GM12878 (cell line): ENCODE results near the gene AADAC. TPM values are rescaled to one million over a fixed set of nuclear protein-coding genes. Genes with fewer than 3 reads are reported as not detected.

Experiments used
- ATAC-seq: fragments of 200-7000 bp; cut with Tn5 transposase; 3 replicates; pipeline ENCODE4 v1.9.1; 2020; ENCODE audit warnings: mild to moderate bottlenecking, moderate library complexity
- BruUV-seq: library from RNA; stranded (reverse); fragments of 400-500 nt; replicated peaks from 2 replicates; lab custom pipeline; 2021; lab: Mats Ljungman, UMichigan
- CTCF ChIA-PET: fragments of 300-600 bp; sonication (Branson Sonifier 250); formaldehyde crosslinking; extraction: SDS; loops from one replicate; lab custom pipeline; 2021; ENCODE audit warnings: inconsistent platforms; lab: Yijun Ruan, JAX
- POLR2A ChIA-PET: fragments of 350-600 bp; formaldehyde crosslinking; extraction: SDS; loops from one replicate; lab custom pipeline; 2021; ENCODE audit warnings: inconsistent platforms; lab: Charles Lee
- RAD21 ChIA-PET: fragments of 300-600 bp; sonication (Branson Sonifier 250); formaldehyde crosslinking; loops from one replicate; lab custom pipeline; 2023; ENCODE audit warnings: antibody characterized with exemption; ENCODE audit not compliant: unreplicated experiment; lab: Charles Lee
- SMC1A ChIA-PET: fragments of 300-600 bp; sonication (Branson Sonifier 250); formaldehyde crosslinking; loops from one replicate; lab custom pipeline; 2023; ENCODE audit not compliant: unreplicated experiment, uncharacterized antibody; lab: Charles Lee
- DNase-seq: peaks from one replicate; pipeline ENCODE4 v3.0.0-alpha.2; 2011; ENCODE audit warnings: low read depth, low spot score
- FAIRE-seq: peaks from 3 replicates; lab custom pipeline; 2011; peaks lifted over from hg19 to GRCh38; lab: Jason Lieb, UNC
- H2AFZ ChIP-seq: 2 replicates; pipeline ENCODE4 v1.6.0; 2011; ENCODE audit warnings: low read depth, low read length, control low read depth; ENCODE audit not compliant: control insufficient read depth
- H3K27ac ChIP-seq: 2 replicates; pipeline ENCODE4 v1.5.1; 2011; ENCODE audit warnings: control low read depth; ENCODE audit not compliant: control insufficient read depth, insufficient read depth
- H3K27me3 ChIP-seq, 2 experiments: replicated peaks in 1 of 2; 2 replicates each; pipeline versions ENCODE4 v1.6.0 to v1.6.1; 2011; ENCODE audit warnings: low read length in 1 of 2; ENCODE audit not compliant: control insufficient read depth in 2 of 2, insufficient read depth in 2 of 2
- H3K36me3 ChIP-seq, 2 experiments: 2 replicates each; pipeline ENCODE4 v1.5.1; 2011; ENCODE audit warnings: low read length in 1 of 2; ENCODE audit not compliant: control insufficient read depth in 2 of 2, insufficient read depth in 2 of 2
- H3K4me1 ChIP-seq: 2 replicates; pipeline ENCODE4 v1.6.1; 2011; ENCODE audit warnings: mild to moderate bottlenecking, low read length, moderate library complexity, mixed read lengths; ENCODE audit not compliant: control insufficient read depth, insufficient read depth
- H3K4me2 ChIP-seq: 2 replicates; pipeline ENCODE4 v1.6.0; 2011; ENCODE audit warnings: control low read depth; ENCODE audit not compliant: control insufficient read depth, insufficient read depth
- H3K4me3 ChIP-seq: fragments of 200-600 bp; sonication (generic); 2 replicates; pipeline ENCODE4 v1.5.1; 2016
- H3K79me2 ChIP-seq: 2 replicates; pipeline ENCODE4 v1.6.0; 2011; ENCODE audit warnings: low read length; ENCODE audit not compliant: control insufficient read depth, insufficient read depth
- H3K9ac ChIP-seq: 2 replicates; pipeline ENCODE4 v1.8.0; 2011; ENCODE audit warnings: low read length, control low read depth, mixed read lengths; ENCODE audit not compliant: control insufficient read depth, insufficient read depth
- H3K9me3 ChIP-seq: replicated peaks from 3 replicates; pipeline ENCODE4 v1.5.1; 2011; ENCODE audit warnings: mild to moderate bottlenecking, low read length; ENCODE audit not compliant: control insufficient read depth, insufficient read depth
- H4K20me1 ChIP-seq: 2 replicates; pipeline ENCODE4 v1.6.0; 2011; ENCODE audit not compliant: control insufficient read depth, insufficient read depth
- CEBPB ChIP-seq, 2 experiments: fragments of 150-350 bp in 1 of 2; IDR thresholded peaks; 2 replicates each; pipeline ENCODE4 v1.6.1; 2012 to 2014; ENCODE audit warnings: low read depth in 2 of 2, low read length in 2 of 2, borderline replicate concordance in 1 of 2, inconsistent platforms in 1 of 2
- E2F4 ChIP-seq: IDR thresholded peaks from 2 replicates; pipeline ENCODE4 v1.6.1; 2012; ENCODE audit warnings: low read depth, low read length, improper control_type of control experiment
- GABPA ChIP-seq: IDR thresholded peaks from 2 replicates; pipeline ENCODE4 v1.6.1; 2014; ENCODE audit warnings: antibody characterized with exemption, low read depth, mild to moderate bottlenecking, inconsistent platforms
- GATAD2B ChIP-seq: fragments of 450-650 bp; conservative IDR thresholded peaks from 2 replicates; pipeline ENCODE4 v1.6.1; 2017; ENCODE audit warnings: low read depth, mild to moderate bottlenecking, moderate library complexity
- MEF2A ChIP-seq: IDR thresholded peaks from 2 replicates; pipeline ENCODE4 v1.6.1; 2011; ENCODE audit warnings: low read depth, mild to moderate bottlenecking, low read length, moderate library complexity; ENCODE audit not compliant: insufficient read depth
- PAX5 ChIP-seq: IDR thresholded peaks from 2 replicates; pipeline ENCODE4 v1.6.1; 2011; ENCODE audit warnings: low read depth, low read length, borderline replicate concordance
- RB1 ChIP-seq: fragments of 450-650 bp; formaldehyde crosslinking; IDR thresholded peaks from 2 replicates; pipeline ENCODE4 v1.6.1; 2017; ENCODE audit warnings: mild to moderate bottlenecking, borderline replicate concordance
- SUZ12 ChIP-seq: fragments of 200-600 bp; sonication (generic); IDR thresholded peaks from one replicate; pipeline ENCODE4 v1.6.1; 2018; ENCODE audit warnings: antibody characterized with exemption, mild to moderate bottlenecking; ENCODE audit not compliant: unreplicated experiment
- USF2 ChIP-seq: IDR thresholded peaks from 2 replicates; pipeline ENCODE4 v1.6.1; 2011; ENCODE audit warnings: low read depth, low read length, improper control_type of control experiment, borderline replicate concordance
- ZBTB11 ChIP-seq: fragments of 450-650 bp; formaldehyde crosslinking; IDR thresholded peaks from 2 replicates; pipeline ENCODE4 v1.5.0; 2022; ENCODE audit warnings: mild to moderate bottlenecking, missing genetic modification characterization
- ZNF217 ChIP-seq: fragments of 450-650 bp; IDR thresholded peaks from 2 replicates; pipeline ENCODE4 v1.6.1; 2017; ENCODE audit warnings: antibody characterized with exemption, mild to moderate bottlenecking
- ZNF687 ChIP-seq: fragments of 450-650 bp; IDR thresholded peaks from 2 replicates; pipeline ENCODE4 v1.6.1; 2017; ENCODE audit warnings: mild to moderate bottlenecking, moderate library complexity
- ZZZ3 ChIP-seq: IDR thresholded peaks from 2 replicates; pipeline ENCODE4 v1.6.1; 2011; ENCODE audit warnings: low read depth; ENCODE audit not compliant: control insufficient read depth, insufficient read length
- WGBS: methylation state at CpG from one replicate; pipeline ENCODE4 v1.1.6; 2016; ENCODE audit warnings: low lambda C conversion rate; ENCODE audit not compliant: insufficient replicate concordance, insufficient coverage; ENCODE audit errors: missing lambda C conversion rate; 5-methylcytosine and 5-hydroxymethylcytosine counted together
- in situ Hi-C: fragments of 300-500 bp; cut with MboI; formaldehyde crosslinking; loops from 9 replicates; pipeline ENCODE4 v1.14.3; 2018; ENCODE audit warnings: mixed read lengths
- intact Hi-C: fragments of 100-400 bp; cut with micrococcal nuclease; formaldehyde crosslinking; loops from one replicate; pipeline ENCODE4 v1.14.2; 2022; ENCODE audit not compliant: unreplicated experiment
- polyA plus RNA-seq, 11 experiments: library from polyadenylated mRNA; depleted of rRNA in 4 of 11; unstranded in 6 of 11; stranded (reverse) in 5 of 11; fragments of >200 nt; fragmentation: Nextera tagmentation in 4 of 11; fragmentation: Illumina TruSeq in 1 of 11; extraction: Ambion mirVana in 4 of 11; extraction: Trizol in 1 of 11; gene quantifications; 1 replicate in 1 of 11; 2 replicates in 10 of 11; pipeline versions ENCODE4 v1.2.1 to v1.2.3, GENCODE V29; 2011 to 2016; ENCODE audit warnings: inconsistent platforms in 2 of 11, missing spikeins in 2 of 11, low read depth in 1 of 11
- total RNA-seq, 4 experiments: library from RNA; depleted of rRNA in 3 of 4; stranded (reverse); fragments of >200 nt in 3 of 4; fragmentation: Illumina TruSeq in 1 of 4; extraction: Trizol in 1 of 4; gene quantifications; 2 replicates each; pipeline versions ENCODE4 v1.2.1 to v1.2.3, GENCODE V29; 2013 to 2021
- TF ChIP-seq, protein P1 (sequence below): fragments of 150-350 bp; IDR thresholded peaks from 2 replicates; pipeline ENCODE4 v1.6.1; 2014; ENCODE audit warnings: mild to moderate bottlenecking, low read depth, low read length

Gene AADAC
- total and polyA plus RNA-seq, 10 of the 15 experiments (the other 5 are each of a cell fraction or from before 2014, with no cell fraction given), result 0.13 TPM; not detected in 9

DNA sequence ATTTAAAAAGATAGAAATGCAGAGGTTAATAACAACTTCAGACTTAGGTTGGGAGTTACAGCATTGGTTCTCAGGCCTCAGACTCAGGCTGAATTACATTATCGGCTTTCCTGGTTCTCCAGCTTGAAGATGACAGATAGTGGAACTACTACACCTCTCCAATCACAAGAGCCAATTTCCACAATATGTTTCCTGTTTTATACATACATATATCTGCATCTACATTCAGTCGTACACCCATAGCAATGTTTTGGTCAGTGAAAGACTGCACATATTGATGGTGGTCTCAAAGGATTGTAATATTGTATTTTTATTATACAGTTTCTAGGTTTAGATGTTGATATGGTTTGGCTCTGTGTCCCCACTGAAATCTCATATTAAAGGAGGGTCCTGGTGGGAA is 44.7 kb upstream of the AADAC start:
- H3K9ac ChIP-seq, result no peak overlapping the region
- WGBS, result 56% methylated on average over 2 of the region's 2 CpGs
- H3K79me2 ChIP-seq, result no peaks in the 10 kb centered on the region
- ChIA-PET SMC1A (no interaction called here), POLR2A (no interaction called here), RAD21 (no interaction called here), CTCF (no interaction called here)
- in situ Hi-C loops (no loop called here), intact Hi-C loops (no loop called here)
- FAIRE-seq (no peak), ATAC-seq (no peak), DNase-seq (no peak)
- no peaks in the 10 kb centered on the region for H3K27me3 ChIP-seq
- H4K20me1 ChIP-seq, result no peaks in the 10 kb centered on the region
- H2AFZ ChIP-seq, result no peak overlapping the region
- H3K36me3 ChIP-seq, result no peaks in the 10 kb centered on the region
- no peak overlapping the region for H3K27ac ChIP-seq
- no TSS peak for BruUV-seq
- H3K4me2 ChIP-seq, result no peak overlapping the region
- no peaks in the 10 kb centered on the region for H3K9me3 ChIP-seq
- H3K4me1 ChIP-seq, result no peaks in the 10 kb centered on the region
- no peak overlapping the region for H3K4me3 ChIP-seq
- TF ChIP-seq ZBTB11 (CRISPR knock-in tag), result no peak
- no peak for TF ChIP-seq GATAD2B
- no peak for TF ChIP-seq CEBPB (IDR thresholded peaks at IDR 0.05; ENCODE audit: borderline replicate concordance in 1 of 2, low read depth in 2 of 2, low read length in 2 of 2)
- TF ChIP-seq ZZZ3, result no peak
- TF ChIP-seq E2F4, result no peak
- TF ChIP-seq ZNF687, result no peak
- TF ChIP-seq, protein P1, sequence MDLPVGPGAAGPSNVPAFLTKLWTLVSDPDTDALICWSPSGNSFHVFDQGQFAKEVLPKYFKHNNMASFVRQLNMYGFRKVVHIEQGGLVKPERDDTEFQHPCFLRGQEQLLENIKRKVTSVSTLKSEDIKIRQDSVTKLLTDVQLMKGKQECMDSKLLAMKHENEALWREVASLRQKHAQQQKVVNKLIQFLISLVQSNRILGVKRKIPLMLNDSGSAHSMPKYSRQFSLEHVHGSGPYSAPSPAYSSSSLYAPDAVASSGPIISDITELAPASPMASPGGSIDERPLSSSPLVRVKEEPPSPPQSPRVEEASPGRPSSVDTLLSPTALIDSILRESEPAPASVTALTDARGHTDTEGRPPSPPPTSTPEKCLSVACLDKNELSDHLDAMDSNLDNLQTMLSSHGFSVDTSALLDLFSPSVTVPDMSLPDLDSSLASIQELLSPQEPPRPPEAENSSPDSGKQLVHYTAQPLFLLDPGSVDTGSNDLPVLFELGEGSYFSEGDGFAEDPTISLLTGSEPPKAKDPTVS, result no peak
- TF ChIP-seq SUZ12, result no peak
- TF ChIP-seq ZNF217, result no peak
- TF ChIP-seq GABPA, result no peak
- TF ChIP-seq PAX5, result no peak
- no peak for TF ChIP-seq USF2
- no peak for TF ChIP-seq RB1
- TF ChIP-seq MEF2A, result no peak
